CMK (cell line): ENCODE data around the gene TSPAN9.

Source experiments
- DNase-seq: peaks from one replicate; pipeline ENCODE4 v3.0.0-alpha.2; 2010; ENCODE audit warnings: low read depth

Gene TSPAN9

DNA sequence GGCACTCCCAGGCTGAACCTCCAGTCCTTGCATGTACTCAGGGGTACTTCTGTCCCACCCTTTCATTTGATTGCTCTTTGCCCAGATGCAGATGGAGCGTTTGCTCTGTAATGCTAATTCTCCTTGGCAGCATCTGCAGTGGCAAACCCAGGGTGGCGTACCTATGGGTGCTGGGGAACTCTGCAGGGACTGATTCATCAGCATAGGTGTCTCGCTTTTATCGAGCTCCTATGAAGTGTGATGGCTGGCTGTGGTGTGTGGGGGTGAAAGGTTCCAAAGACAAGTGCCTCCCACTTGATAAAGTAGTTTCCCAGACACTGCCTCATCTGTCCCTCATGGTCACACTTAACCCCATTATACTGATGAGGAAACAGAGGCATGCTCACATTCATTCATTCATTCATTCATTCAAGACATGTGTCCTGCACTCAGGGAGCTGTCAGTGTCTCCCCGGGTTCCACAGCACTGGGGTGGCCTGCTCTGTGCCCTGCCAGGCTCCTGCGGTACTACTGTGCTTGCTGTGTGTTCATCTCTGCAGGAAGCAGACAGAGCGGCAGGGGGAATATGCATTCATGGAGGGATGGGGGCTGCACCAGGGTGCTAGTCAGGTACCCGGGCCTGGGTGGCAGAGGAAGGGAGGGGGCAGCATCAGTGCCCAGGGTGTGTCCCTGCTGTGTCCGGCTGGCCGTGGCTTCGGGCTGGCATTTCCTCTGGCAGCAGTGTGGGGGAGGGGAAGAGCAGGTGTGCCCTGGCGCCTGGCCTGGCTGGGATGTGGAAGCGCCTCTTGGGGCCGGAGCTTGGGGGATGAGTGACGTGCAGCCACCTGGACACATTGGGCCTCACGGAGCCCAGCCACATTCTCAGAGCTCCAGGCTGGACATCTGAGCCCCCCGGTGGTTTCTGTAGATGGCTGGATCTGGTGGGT lies 110.9 kb downstream of the TSPAN9 start:
- no peak for DNase-seq

DNA sequence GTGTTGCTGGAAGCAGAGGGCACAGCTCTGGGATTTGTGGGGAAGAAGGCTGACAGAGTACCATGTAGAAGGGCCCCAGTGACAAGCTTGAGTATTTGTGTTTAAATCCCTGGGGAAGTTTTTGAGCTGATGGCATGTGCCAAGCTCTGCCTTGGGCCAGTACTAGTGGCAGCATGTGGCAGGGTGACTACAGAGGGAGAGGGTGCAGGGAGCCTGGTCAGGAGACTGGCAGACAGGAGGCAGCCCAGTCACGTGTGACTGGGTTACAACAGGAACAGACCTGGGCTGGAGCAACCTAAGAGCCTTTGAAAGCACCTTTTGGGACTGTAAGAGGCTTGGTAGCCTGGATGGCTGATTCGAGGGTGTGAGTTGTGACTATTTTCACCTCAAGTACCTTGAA lies 112.1 kb downstream of the TSPAN9 start:
- DNase-seq: no peak

DNA sequence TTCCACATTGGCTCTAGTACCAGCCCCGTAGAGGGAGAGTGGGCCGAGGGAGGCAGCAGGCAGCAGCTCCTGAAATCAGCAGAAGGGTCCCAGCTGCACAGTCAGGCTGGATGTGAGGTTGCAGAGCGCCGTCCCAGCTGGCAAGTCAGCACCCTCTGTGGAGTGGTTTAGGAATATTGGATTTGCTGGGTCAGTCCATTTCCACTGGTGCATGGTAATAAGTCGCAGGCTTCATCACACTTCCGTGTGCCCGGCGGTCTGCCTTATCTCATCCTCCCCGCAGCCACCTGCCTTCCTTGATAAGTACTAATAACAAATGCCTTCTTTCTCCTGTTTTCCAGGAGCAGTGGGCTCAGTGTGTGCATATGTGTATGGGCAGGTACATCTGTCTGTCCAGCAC lies 112.9 kb downstream of the TSPAN9 start:
- peak; percentile 20 for DNase-seq

DNA sequence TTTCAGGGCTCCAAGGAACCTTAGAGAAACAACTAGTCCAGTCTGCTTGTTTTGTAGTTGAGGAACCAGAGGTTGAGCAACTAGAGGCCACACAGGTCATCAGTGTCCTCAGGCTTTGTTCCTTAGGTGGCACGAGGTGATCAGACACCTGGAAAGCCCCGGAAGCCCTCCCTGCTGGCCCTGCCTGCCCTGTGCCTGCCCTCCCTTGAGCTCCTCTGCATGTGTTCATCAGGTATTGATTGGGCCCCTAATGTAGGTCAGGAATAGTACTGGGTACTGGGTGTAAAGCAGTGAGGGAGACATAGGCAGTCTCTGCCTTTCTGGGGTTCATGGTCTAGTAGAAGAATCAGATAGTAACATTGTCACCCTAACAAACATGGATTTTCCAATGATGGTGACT lies 114.3 kb downstream of the TSPAN9 start:
- no peak for DNase-seq

DNA sequence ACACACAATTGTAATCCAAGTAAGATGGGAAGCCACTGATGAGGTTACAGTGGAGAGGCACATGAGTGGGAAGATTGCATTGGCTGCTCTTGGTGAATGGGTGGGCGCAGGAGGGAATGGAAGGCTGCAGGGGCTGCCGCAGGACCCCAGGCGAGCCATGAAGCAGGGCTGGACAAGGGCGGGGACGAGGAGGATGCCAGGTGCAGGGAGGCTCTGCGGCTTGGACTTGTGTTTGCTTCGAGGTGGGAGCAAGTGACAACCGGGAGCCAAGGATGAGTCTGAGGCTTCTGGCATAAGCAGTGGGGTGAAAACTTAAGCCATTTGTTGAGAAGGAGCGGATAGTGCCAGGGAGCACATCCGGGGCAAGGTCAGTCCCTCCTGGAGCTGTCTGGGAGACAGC lies 115.0 kb downstream of the TSPAN9 start:
- no peak for DNase-seq

DNA sequence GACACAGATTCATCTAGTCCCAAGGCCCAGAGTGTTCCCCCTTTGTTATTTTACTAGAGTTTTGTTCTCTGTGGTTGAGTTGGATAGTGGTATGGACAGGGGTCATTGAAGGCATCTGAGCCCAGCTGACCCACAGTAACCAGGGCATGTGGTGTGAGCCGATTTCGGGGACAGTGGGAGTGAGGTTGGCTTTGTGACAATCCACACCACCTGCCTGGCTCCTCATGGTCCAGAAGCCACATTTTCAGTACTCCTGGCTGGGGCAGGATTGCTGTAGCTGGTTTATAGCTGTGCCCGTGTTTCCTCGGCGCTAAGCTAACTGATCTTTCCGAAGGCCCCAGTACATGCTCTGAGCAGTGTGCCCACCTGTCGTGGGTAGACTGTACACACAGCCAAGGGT lies 116.0 kb downstream of the TSPAN9 start:
- DNase-seq: no peak

DNA sequence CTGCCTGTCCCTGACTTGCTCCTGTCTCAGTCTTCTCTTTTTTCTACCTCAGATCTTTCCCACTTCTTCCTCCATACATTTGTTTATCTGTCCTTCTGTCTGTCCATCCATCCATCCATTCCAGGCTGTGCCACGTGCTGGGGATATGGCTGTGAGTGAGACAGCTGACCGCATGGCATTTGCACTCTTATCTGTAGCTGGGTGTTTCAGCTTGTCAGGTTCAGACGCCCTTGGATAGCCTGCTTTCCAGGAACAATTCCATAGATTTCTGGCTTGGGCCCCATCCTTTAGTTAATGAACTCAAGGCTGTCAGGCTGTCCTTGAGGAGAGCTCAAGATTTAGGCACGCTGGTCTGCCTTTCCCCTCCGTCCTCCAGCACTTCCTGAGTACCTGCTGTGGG lies 116.6 kb downstream of the TSPAN9 start:
- no peak for DNase-seq

DNA sequence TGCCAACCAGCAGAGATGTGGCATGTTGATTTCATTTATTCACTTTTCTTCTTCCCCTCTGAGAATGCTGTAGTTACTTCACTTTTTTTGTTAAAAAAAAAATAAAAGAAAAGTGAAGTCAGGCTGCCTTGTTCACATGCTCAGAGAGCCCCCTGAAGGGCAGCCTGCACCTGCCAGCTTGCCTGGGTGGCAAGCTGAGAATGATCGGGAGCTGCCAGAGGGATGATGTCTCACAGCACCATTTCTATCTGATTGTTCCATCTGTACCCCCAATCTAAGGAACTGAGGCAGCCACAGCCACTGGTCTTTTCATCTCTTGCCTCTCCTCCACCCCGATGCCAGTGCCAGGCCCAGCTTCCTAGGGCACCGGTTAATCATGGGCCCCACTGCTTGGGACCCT lies 118.2 kb downstream of the TSPAN9 start:
- DNase-seq: no peak

DNA sequence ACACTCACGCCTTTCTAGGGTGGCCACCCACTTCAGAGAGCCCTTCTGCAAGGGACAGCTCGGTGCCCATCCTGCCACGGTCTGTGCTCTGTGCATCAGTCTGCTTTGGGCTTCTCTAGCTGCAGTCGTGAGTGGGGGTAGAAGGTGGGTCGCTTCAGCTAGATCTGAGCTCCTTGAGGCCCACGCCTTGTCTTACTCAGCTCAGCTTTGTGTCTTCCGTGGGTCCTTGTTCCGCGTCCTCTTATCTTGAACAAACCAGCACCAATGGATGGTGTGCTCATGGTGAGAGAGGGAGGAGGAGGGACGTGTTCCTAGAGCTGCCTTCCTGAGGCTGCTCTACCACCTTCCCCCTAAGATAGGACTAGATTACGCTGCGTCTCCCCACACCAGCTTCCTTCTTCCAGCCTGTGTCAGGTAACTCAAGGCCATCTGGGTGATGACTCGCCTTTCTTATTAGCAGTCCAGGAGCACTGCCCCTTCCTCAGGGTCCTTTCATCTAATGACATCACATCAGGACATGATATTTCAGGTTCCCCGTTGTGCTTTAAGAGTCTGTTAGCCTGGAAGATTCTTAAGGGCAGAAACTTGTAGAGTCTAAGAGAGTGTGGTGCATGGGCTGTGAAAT lies 118.8 kb downstream of the TSPAN9 start:
- DNase-seq: peak; percentile 22

DNA sequence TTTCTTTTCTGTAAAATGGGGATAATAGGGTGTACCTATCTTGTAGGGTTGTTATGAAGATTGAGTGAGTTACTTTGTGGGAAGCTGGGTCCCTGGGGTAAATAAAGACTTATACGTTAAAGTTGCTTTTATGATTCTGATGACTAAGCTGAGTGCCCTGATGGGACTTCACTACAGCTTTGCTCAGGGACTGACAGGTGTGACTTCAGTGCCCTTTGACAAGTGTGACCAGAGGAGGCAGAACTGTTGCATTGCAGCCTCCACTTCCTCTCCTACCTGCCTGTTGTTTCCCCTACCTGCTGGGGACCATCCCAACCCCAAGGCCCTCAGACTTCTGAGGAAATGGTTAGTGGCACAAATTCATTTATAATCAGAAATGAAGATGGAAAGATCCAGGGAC lies 119.3 kb downstream of the TSPAN9 start:
- no peak for DNase-seq

DNA sequence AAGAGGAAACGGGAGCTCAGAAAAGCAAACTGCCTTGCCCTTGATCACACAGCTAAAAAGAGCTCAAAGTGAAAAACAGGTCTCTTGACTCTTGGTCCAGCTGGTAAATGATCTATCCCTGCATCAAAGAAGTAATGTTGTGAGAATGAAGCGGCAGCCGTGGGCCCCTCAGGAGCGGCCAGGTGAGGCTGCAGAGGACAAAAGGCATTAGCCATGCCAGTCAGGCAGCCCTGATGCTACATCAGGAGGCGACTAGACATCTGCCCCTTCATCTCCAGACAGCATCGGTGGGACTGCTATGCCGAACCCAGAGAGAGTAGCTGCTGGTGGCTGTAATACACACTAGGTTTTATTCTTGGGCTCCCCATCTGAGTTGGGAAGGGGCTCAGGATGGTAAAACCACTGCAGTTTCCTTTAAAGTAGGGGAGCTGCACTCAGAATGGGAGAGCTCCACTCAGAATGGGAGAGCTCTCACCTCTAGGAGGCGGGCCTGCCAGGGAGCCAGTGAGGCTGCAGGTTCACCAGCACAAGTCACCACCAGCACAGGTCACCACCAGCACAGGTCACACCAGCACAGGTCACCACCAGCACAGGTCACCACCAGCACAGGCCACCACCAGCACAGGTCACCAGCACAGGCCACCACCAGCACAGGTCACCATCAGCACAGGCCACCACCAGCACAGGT lies 120.1 kb downstream of the TSPAN9 start:
- DNase-seq: no peak

DNA sequence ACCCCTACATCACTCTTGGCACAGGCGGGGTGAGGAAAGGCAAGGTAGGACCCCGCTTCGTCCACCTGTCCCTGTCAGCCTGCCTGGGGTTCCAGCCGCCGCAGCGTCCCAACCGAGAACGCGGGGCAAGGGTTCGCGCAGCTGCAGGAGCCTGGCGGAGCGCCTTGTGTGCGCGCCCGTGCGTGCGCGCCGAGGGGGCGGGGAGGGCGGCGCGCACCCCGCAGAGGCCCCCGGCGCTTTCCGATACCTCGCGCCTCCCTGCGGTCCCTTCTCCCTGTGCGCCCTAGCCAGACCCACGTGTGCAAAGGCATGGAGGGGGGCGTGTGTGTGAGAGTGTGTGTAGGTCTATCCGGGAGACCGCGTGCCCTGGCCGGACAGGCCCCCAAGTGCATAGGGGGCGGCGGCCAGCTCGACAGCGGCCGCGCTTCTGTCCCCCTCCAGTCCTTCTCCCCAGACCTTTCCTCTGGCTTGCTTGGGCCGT lies 122.4 kb downstream of the TSPAN9 start:
- no peak for DNase-seq

DNA sequence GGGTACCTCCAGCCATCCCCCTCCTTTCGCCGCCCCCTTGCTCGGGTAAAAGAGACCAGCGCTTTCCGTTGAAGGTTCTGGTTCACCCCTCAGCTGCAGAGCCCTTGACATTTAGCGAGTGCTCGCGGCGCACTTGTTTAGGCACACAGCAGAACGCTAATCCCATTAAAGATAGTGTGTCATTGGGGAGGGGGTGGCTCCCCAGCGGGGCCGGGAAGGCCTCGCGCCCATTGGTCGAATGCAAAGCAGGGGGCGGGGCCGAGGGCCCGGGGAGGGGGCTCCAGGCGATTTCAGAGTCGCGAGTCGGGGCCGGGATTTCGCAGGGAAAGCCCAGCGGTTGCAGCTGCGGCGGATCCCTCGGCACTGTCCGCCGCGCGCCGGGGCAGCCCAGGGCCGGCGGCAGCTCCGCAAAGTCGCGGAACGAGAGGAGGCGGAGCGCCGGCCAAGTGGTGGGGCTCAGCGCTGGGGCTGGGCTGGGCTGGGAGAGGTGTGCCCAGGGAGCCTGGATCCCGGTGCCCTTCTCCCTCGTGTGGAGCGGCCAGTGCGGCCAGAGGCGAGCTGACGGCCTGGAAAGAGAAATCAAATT lies 122.9 kb downstream of the TSPAN9 start:
- no peak for DNase-seq

DNA sequence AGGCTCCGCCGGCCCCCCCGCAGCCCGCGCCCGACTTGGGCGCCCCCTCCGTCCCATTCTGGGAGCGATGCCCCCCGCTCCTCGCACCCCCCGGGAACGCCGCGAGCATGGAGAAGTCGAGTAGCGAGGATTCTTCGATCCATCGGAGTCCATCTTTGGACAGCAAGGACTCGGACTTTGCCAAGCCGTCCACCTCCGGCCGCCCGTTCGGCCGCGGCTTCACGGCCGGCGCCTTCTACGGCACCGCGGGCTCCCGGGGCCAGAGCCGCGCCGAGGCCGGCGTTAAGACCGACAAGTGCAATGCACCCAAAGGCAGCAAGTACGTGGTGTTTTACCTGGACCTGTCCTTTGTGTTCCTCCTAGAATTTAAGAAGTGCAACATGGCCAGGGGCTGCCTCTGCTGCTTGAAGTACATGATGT lies 123.6 kb downstream of the TSPAN9 start:
- DNase-seq: no peak

DNA sequence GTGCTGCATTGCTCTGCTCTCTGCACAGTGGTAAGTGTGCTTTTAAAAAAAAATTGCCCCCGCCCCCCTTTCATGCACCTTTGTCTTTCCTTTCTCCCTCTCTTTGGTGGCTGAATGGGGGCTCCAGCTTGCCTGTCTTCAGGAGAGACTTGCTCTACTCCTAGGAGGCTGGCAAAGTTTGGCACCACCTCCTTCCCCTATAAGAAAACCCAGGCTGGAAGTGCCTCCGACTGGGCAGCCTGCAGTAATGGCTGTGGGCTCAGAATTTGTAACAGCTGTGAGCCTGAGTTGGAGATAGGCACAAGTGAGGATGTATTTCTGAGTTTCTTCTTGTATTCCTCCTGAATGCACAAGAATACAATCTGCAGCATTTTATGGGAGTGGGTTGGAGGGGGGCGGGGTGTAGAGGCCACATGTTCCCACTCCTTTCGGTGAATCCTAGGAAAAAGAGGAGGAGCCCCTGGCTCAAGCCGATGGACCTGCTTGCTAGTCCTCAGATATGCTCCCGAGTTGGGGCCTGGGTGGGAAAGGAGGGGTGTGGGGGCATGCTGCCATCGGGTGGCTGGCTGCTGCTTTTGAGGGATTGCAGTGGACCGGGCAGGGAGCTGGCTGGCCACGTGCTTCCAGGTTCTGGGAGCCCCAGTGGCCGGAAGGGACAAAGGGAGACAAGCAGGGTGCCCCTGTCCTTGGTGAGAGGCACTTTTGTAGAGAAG lies 124.3 kb downstream of the TSPAN9 start:
- DNase-seq: no peak

DNA sequence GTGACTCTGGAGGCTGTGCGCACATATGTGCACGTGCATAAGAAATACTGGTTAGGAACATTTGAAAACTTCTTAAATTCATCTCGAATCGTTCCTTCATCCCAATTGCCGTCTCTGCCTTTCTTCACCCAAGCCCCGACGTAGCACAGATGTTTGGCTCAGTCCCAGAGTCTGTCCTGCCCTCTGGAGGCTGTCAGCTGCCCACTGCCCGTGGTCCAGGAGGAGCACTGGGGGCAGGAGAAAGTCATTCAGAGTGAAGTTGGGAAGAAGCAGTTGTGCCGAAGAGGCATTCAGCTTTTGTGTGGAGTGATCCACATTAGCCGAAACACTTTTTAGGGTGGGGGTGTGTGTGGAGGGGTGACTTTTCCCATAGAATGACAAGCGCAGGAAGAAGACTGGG lies 124.9 kb downstream of the TSPAN9 start:
- no peak for DNase-seq

DNA sequence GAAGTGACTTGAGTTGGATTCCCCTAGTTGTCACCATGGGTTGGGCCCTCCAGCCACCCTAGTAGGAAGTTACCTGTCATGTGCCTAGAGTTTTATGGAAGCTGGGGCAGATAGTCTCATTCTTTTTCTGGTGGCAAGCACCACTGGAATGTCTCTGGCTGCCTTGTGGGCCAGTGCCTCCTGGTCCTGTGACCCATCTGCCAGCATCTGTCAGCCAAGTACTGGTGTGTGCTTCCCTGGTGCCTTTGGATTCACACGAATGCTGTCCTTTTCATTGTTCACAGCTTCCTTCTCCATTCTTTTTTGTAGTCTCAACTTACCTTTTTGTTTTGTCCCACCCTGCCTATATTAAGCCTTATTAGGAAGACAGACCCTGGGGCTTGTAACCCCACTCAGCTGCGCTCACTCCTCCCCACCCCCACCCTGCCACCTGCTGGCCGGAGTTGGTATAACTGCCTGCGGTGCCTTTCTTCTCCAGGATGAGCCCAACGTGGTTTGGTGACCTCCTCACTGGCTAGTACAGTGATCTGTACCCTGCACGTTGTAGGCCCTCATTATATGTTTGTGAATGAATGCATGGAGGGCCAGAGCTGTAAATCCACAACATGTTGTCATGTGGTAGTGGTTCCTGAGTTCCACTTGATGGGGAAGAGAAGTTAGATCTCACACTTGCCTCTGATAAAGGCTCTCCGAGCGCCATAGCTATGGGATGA lies 125.7 kb downstream of the TSPAN9 start:
- DNase-seq: peak; percentile 37

DNA sequence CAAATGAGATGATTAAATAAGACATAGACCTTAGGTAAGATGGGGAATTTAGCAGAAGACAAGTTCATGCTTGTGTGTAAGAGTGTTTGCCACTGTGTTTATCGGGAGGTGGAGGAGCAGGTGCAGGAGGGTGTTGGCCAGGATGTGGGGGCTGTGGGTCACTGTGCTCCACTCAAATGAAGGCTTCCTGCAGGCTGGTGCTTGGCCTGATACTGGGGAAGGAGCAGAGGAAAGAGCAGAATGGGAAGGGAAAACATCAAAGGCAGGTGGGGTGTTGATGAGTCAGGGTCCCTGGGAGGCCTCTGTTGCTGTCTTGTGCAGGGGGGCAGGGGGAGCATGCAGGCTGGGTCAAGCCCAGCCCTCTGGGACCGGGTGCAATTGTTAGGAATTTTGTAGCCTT lies 126.5 kb downstream of the TSPAN9 start:
- no peak for DNase-seq

DNA sequence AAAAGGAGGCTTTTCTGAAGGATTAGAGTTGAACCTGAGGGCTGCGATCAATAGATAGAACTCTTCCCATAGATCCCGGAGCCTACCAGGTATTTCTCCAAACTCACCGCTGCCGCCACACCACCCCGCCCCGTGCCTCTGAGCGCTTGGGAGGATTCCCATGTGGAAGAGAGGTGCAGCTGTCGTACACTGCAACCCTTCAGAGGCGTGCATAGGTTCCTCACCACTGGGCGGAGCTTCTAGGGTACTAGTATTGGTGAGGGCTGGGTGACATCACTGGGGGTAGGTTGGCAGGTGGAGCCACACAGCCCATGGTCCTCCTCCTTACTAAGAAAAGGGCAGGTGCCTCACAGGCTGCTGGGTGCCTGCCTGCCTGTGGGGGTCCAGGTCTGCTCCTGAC lies 127.0 kb downstream of the TSPAN9 start:
- no peak for DNase-seq

DNA sequence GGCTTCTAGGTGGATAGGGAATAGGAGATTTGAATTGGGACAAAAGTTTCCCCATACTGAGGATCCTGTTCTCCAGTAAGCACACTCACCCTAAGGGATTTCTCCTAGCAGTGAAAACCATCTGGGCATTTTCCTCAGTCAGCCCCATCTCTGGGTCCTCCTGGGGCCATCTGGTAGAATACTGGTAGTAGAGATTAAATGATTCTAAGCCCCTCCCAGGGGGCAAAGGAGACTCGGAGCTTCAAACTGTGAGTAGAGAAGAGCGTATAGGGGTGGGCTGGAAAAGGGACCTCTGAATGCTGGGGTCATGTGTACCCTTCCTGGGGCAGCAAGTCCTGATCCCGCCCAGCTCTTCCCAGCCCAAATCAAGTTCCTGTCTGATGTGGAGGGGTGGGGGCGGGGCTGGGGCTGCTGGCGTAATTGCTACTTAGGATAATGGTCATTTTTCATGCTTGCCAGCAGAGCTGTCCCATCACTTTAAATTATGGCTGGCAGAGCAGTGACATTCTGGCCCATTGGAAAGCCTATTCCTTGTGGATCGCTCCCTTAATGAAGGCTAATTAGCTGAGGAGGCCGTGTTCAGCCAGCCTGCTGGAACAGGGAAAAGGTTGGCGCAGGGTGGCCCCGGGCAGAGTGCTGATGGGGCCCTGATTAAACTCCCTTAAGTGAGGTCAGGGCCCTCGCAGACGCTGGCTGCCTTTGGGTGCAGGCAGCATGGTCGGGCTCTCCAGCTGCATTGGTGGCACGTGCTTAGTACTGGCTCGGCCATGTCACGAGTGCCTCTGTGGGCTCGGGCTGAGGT lies 127.8 kb downstream of the TSPAN9 start:
- DNase-seq: no peak
